Hematopoietic multipotent progenitor cell treated with erythropoietin and hydrocortisone succinate and interleukin-3 and kit ligand, for 15 days (in vitro differentiated cells): Measurements from ENCODE around the gene KNL1.
"Not testable (repeated sequence)": the region's sequence is repeated elsewhere in the genome, so short reads cannot be mapped to it uniquely, and the experiment has no call there.

ENCODE experiments used
- DNase-seq: peaks from one replicate; pipeline ENCODE4 v3.0.0-alpha.2; 2015; ENCODE audit warnings: low spot score

KNL1 gene, protein sequence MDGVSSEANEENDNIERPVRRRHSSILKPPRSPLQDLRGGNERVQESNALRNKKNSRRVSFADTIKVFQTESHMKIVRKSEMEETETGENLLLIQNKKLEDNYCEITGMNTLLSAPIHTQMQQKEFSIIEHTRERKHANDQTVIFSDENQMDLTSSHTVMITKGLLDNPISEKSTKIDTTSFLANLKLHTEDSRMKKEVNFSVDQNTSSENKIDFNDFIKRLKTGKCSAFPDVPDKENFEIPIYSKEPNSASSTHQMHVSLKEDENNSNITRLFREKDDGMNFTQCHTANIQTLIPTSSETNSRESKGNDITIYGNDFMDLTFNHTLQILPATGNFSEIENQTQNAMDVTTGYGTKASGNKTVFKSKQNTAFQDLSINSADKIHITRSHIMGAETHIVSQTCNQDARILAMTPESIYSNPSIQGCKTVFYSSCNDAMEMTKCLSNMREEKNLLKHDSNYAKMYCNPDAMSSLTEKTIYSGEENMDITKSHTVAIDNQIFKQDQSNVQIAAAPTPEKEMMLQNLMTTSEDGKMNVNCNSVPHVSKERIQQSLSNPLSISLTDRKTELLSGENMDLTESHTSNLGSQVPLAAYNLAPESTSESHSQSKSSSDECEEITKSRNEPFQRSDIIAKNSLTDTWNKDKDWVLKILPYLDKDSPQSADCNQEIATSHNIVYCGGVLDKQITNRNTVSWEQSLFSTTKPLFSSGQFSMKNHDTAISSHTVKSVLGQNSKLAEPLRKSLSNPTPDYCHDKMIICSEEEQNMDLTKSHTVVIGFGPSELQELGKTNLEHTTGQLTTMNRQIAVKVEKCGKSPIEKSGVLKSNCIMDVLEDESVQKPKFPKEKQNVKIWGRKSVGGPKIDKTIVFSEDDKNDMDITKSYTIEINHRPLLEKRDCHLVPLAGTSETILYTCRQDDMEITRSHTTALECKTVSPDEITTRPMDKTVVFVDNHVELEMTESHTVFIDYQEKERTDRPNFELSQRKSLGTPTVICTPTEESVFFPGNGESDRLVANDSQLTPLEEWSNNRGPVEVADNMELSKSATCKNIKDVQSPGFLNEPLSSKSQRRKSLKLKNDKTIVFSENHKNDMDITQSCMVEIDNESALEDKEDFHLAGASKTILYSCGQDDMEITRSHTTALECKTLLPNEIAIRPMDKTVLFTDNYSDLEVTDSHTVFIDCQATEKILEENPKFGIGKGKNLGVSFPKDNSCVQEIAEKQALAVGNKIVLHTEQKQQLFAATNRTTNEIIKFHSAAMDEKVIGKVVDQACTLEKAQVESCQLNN (N-terminal part only)

DNA sequence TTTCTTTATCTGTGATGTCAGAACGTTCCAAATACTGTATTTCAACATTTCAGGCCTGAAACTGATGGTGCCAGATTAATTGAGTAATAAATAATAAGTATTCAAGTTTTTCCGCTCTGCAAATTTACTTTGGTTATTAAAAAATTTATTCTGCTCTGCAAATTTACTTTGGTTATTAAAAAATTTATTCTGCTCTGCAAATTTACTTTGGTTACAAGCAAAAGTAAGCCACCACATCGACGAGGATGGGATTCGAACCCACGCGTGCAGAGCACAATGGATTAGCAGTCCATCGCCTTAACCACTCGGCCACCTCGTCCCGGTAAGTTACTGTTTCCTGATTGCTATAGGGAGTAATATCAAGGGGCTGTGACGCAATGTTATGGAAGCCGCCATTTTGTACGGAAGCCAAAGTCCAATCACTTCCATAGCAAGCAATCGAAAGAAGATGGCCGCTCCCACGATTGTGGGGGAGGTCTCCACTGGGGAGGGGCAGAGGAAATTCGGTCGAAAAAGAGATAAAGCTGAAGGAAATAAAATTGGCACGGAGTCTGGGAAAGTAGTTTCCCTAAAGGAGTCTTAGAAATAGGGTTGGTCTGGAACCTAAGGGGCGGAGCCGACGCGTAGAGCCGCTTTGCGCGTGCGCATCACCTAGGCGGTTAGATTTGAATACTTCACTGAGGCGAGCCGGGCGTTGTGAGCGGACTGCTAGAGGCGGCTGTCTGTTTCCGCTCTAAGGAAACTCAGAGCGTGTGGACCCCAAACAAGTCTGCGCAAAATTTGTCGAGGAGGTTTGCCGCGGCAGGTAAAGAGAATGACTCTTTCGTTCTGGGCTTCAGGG is at the start of gene KNL1:
Gene KNL1 (plus strand): TSS at position 662 of the 841 bp plus-strand sequence. CDS start 8,683 bp downstream, outside the sequence.
- peak; percentile 95 for DNase-seq

DNA sequence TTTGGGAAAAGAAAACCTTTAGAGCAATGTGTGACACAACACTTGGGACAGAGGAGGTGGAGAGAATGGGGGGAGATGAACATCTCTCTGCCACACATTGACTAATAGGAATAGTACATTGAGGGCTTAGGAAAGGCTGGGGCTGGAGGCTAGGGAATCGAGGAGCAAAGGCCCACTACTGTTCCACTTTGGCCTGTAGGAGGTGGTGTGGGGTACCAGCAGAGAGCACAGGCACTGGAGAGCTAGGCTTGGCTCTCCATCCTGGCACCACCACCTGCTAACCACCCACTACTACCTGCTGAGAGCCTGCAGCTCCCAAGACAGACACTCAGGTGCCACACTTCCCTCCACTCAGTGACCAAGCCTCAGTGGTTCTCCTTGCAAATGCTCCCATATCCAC is 48.6 kb upstream of the KNL1 start:
- no peak for DNase-seq

DNA sequence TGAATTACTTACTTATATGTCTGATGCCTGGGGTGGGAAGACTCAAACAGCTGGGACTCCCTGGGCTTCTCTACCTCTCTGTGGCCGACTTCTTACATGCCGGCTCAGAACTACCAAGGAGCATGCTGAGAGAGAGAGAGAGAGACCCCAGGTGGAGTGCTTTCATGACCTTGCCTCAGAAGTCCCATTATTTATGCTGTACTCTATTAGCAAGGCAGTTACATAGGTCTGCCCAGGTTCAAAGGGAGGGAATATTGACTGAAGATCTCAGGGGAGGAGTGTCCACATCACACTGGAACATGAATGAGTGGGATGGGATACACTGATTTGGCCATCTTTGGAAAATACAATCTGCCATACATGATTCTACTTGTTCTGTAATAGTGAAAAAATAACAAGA is 45.4 kb upstream of the KNL1 start:
- no peak for DNase-seq

DNA sequence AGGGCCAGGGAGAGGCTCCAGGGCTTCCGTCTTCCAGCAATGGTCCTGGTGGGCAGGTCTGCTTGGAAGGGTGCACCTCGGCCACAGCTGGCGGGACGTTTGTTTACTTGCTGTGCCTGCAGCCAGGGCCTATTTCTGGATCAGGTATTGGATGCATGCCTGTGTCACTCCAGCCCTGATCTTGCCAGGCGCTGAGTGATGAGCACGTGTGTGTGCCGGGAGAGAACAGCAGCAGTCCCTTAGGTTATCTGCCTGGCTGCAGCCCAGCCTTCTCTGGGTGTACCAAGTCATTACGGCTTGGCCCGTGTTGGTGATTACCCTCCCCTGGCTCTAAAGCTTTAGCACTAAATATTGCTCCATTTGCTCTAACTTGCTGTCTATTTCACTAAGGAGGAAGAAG is 44.2 kb upstream of the KNL1 start:
- peak; percentile 69 for DNase-seq

DNA sequence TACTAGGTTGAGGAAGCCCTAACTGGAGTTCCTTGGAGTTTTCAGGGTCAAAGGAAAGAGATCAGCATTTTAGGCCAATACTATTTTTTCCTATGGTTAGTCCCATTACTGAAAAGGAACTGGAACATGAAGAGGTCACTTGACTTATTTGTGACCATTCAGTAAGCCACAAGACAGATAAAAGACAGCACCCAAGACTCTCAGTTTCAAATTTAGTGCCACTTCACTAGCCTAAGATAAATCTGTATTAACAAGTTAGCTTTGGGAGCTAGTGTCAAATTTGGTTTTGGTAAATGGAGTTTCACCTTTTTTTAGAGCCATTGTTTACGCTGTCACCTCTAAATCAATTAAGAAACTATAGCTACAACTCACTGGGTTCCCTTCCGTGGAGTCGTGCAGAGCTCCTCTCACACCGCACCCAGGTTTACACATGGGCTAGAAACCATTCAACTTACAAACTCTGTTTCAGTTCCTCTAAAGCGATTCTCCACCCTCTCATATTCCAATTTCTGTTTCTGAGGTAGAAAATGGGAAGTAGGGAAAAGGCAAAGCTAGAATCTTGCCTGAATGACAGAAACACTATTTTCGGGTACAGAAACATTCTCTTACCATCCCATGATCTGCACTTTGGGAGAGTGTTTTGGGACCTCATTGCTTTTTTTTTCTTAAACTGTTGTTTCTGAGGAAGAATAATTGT is 43.6 kb upstream of the KNL1 start:
- no peak for DNase-seq

DNA sequence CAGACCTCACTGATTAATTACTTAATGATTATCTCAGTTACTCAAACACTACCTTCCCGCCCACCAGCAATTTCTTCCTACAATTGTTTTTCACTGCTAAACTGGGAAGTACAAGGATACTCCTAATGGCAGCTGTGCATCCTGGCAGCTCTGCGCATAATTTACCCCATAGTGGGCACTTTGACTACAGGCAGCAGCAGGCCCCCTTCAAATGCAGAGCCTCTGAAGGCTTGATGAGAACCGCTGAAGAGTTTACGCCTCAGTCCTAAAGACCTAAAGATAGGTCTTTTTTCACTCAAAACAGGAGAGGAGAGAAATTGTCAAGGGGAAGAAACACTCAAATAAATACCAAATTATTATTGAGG is 39.9 kb upstream of the KNL1 start:
- DNase-seq, result no peak

DNA sequence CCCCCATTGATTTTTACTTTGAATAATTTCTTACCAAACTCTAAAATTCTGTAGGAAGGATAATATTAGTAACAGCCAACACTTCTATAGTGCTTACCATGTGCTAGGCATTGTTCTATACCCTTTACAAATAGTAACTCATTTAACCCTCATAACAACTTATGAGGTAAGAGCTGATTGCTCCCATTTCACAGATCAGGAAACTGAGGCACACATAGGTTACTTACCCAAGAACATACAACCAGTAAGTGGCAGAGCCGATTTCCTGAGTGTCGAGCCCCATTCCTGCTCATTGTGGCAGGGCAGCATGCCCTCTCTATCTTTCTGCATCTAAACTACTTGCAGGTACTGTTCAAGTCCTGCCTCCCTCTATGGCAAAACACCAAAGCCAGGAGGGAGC is 38.2 kb upstream of the KNL1 start:
- no peak for DNase-seq

DNA sequence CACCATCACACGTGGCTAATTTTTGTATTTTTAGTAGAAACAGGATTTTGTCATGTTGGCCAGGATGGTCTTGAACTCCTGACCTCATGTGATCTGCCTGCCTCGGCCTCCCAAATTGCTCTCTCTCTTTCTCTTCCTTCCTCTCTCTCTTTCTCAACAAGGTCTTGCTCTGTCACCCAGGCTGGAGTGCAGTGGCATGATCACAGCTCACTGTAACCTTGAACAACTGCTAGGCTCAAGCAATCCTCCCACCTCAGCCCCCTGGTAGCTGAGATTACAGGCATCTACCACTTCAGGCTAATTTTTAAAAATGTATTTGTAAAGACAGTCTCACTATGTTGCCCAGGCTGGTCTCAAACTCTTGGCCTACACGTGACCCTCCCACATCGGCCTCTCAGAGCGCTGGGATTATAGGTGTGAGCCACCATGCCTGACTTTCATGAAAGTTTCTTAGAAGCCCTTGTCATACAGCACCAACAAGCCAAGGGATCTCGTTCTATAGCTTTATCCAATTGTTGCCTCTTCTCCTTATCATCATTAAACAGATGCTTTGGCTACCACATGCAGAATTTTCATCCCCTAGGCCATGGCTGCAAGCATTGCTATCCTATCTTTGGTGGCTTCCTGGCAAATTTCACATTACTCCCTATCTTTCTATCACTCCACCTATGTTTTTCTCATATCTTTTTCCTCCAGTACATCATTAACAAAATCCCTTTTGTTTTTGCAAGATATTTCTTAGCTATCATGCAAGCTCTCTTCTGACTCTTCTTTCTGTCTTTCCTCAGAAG is 34.9 kb upstream of the KNL1 start:
- peak; percentile 80 for DNase-seq

DNA sequence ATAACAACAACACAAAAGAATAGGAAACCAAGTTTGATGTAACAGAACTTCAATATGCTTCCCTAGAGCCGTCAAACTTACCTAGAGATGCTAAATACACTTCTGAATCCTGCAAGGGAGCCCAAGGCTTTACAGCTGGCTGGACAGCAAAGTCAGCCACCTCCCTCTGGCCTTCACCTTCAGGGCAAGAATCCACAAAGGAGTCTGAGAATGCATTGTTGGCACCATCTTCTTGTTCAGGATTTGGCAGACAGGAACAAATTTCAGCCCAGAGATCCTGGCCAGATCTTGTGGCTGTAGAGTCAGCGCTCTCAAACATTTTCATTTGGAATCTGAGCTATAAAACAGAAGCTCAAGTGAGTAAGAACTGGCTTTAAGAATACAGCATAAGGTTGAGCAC is 31.4 kb upstream of the KNL1 start:
- no peak for DNase-seq

DNA sequence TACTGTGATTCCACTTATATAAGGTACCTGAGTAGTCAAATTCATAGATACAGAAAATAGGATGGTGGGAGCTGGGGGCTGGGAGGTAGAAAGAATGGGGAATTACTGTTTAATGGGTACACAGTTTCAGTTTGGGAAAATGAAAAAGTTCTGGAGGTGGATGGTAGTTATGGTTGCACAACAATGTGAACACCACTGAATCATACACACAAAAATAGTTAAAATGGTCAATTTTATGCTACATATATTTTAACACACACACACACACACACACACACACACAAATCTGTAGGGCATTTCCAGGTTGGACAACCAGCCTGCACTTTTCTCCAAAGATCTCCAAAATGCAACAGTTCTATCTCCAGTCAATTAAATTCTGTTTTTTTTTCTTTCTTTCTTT is 30.6 kb upstream of the KNL1 start:
- DNase-seq, result no peak

DNA sequence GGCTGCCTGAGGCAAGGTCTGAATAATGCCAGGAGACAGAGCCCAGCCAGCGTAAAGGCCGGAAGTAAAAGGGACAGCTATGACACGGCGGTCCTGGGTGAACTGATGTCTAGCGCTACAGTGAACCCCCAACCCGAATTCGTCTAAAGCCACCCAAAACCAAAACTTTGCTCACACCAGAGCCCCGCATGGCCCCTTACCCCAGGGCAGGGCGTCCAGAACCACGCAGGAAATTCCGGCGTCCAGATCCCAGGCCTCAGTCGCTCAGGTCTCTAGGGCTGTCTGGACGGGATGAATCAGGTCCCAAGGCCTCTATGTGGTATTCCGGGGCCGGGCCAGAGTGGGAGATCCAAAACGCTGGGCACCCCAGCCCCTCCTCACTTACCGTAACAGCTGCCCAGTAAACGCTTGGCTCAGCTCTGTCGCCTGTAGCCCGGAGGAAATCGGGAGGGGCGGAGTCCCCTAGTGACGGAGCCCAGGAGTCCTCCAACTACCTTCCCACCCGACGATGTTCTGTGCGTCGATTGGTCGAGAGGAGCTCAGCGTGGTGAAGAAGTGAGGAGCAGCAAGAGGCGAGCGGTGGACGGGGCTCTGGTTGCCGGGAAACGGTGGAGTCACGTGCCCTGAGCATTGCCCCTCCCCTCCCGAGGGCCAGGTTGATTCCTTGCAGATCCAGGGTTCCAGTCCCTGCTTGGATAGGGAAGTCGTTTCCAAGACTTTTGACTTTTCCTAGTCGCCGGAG is 29.3 kb upstream of the KNL1 start, which contains the start of gene CCDC32:
Gene CCDC32 (minus strand): TSS at position 452 of the 742 bp plus-strand sequence. CDS start 2,027 bp downstream, outside the sequence.
- peak; percentile 98 for DNase-seq

DNA sequence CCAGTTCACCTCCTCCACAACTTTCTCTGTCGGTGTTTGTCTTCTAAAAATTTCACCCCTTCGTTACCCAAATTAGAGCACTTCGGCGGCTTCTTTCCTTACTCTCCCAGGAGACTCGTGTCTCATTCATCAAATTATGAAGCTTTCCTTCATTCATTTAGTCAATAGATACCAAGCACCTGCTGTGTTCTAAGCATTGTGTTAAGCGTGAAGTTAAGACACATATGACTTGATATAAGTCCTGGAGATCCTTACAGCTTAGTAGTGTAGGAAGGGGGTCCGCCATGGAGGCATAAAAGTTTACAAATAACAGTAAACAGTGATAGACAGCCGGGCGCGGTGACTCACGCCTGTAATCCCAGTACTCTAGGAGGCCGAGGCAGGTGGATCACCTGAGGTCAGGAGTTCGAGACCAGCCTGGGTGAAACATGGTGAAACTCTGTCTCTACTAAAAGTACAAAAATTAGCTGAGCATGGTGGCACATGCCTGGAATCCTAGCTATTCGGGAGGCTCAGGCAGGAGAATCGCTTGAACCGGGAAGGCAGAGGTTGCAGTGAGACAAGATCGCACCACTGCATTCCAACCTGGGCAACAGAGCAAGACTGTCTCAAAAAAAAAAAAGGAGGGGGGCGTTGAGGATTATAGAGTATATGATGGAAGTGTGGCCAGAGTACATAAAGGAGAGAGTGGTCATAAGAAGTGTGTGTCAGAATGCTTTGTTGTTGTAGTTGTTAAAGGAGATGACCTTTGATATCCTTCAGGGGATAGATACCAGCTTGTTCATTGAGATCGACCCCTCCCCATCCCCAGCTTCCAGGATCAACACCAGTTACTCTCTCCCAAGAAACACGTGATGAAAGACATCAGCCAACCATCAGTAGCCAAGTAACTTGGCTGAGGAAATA is 28.5 kb upstream of the KNL1 start:
- DNase-seq, result no peak

DNA sequence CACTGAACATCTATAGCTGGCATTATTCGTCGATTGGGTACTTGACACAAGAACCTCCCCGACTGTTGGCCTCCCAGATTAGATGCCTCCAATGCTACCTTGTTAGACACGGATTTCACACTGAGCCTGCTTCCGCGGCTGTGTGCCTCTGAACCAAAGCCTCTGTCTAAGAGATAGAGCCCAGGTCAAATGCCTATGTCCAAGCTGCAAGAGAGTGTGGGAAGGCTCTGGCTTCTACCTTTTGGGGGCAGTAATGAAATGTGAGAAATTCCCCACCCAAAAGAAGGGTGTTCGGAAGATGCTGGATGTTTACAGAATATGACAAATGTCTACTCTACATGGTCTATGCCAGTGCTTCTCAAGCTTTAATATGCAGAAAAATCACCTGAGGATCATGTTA is 26.9 kb upstream of the KNL1 start:
- peak; percentile 46 for DNase-seq

DNA sequence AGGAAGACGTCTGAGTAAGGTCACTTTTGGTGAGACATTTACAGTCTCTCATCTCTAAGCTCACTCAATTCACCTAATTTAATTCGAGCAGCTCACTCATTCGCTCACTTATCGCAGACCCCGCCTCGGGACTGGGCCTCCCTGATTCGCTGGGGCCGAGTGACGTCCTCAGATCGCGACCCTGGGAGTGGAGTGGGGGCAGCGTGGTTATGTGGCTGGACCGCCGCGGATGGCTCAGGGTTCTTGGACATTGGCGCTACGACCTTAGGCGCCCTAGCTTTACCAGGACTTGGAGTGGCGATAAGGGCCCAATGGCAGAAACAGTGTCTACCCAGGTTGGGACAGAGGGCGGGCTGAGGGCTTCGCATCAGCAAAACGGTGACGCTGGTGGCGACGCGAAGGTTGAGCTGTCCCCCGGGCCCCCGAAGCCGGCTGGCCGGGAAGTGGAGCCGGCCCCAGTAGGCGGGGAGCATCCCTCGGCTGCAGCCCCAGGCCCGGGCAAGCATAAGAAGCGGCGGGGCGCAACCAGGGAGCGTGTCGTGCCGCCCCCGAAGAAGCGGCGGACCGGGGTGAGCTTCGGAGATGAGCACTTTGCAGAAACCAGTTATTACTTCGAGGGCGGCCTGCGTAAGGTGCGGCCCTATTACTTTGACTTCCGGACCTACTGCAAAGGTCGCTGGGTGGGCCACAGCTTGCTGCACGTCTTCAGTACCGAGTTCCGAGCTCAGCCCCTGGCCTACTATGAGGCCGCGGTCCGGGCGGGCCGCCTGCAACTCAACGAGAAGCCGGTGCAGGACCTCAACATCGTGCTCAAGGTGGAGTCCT is 24.7 kb upstream of the KNL1 start, which contains the start of gene RPUSD2:
Gene RPUSD2 (plus strand): TSS at position 171 of the 825 bp plus-strand sequence. CDS start 39 bp downstream, at position 210.
- peak; percentile 90 for DNase-seq

DNA sequence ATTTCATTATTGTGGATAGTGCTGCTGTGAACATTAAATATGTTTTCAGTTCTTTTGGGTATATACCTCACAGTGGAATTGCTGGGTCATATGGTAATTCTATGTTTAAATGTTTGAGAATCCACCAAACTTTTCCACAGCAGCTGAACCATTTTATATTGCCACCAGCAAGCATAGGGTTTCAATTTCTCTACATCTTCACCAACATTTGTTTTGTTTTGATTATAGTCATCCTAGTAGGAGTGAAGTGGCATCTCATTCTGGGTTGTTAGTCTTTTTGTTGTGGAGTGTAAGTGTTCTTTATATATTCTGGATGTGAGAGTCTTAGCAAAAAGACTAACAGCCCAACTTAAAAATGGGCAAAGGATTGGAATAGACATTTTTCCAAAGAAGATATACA is 18.9 kb upstream of the KNL1 start:
- no peak for DNase-seq

DNA sequence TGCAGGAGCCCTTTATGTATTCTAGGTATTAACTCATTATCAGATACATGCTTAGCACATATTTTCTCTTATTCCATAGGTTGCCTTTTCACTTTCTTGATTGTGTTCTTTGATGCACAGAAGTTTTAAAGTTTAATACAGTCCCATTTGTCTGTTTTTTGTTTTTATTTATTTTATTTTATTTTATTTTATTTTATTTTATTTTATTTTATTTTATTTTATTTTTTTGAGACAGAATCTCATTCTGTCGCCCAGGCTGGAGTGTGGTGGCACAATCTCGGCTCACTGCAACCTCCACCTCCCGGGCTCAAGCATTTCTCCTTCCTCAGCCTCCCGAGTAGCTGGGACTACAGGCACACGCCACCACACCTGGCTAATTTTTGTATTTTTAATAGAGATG is 17.1 kb upstream of the KNL1 start:
- DNase-seq, result not testable (repeated sequence)

DNA sequence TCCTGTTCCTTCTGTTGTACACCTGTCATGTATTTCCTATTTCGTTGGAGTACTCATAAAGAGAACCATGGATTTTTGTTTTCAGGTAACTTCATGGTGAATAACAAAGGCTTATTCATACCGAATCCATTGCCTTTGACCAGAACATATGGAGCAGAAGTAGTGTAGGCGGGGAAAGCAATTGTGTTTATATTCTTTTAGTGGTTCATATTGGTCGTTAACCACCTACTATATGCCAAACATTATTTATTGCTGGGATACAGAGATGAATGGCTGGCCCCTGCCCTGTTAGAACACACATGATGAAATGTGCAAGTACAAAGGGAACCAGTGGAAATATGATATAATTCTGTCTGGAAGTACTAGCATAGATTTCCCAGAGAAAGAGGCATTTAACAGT is 15.2 kb upstream of the KNL1 start:
- DNase-seq, result no peak
